Erythroblast (primary cell): ENCODE results near the gene HIRA.

Source experiments
- GATA1 ChIP-seq: IDR thresholded peaks from 2 replicates; pipeline ENCODE4 v1.6.1; 2011; ENCODE audit warnings: low read depth, mild to moderate bottlenecking, control low read depth, low read length, moderate library complexity
- POLR2A ChIP-seq: IDR thresholded peaks from 2 replicates; pipeline ENCODE4 v1.6.1; 2011; ENCODE audit warnings: mild to moderate bottlenecking, low read length

DNA sequence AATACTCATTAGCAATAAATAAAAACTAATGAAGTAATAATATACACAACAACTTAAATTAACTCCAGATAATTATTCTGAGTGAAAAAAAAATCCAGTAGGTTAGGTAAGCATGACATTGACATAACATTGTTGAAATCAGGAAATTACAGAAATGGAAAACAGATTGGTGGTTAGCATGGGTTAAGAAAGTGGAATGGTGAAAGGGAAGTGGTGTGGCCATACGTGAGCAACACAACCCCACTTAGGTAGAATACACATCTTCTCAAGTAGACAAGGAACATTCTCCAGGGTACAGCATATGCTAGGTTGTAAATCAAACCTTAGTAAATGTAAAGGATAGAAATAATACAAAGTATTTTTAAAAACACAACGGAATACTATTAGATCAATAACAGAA lies 109.8 kb downstream of the HIRA start:
- no peak for TF ChIP-seq POLR2A
- TF ChIP-seq GATA1: no peak
